Measurements from ENCODE around the gene TGFBR1. TPM values are rescaled to one million over a fixed set of nuclear protein-coding genes. Genes with fewer than 3 reads are reported as not detected.

Gene TGFBR1
- total RNA-seq, 4 donors from 2014 or later: 37.0 to 65.8 (median 48.8) TPM

DNA sequence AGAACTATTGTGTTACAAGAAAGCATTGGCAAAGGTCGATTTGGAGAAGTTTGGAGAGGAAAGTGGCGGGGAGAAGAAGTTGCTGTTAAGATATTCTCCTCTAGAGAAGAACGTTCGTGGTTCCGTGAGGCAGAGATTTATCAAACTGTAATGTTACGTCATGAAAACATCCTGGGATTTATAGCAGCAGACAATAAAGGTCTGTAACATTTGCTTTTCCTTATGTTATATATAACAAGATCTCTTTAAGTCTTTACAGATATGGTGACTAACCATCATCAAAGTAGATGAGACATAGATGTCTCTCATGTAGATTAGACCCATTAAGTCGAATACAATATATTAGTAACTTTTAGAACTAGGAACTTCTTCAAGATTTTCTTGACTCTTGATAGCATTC is 33.0 kb downstream of the TGFBR1 start:
- no peaks in the 10 kb centered on the region for H3K27me3 ChIP-seq
- no peaks in the 10 kb centered on the region for H3K9me3 ChIP-seq
- TF ChIP-seq POLR2AphosphoS5 (IDR thresholded peaks at IDR 0.05) (no peak), CTCF (IDR thresholded peaks at IDR 0.05) (no peak), EP300 (IDR thresholded peaks at IDR 0.05) (no peak), POLR2A (IDR thresholded peaks at IDR 0.05) (no peak)
- H3K4me3 ChIP-seq: no peak overlapping the region
- WGBS, 2 donors (ENCODE audit: low coverage in 1 of 2): 78 to 89% methylated on average over 7 of the region's 7 CpGs
- H3K36me3 ChIP-seq: peaks cover 0 to 27% of the 10 kb centered on the region in 2 donors
- peaks cover 0 to 39% (median 2%) of the 10 kb centered on the region in 3 donors for H3K4me1 ChIP-seq
- H3K27ac ChIP-seq: no peak overlapping the region
- ATAC-seq: no peak

- H3K27ac ChIP-seq: no peak overlapping the region
- H3K4me1 ChIP-seq: peaks cover 0 to 39% (median 2%) of the 10 kb centered on the region in 3 donors
- ATAC-seq: no peak
- H3K27me3 ChIP-seq: no peaks in the 10 kb centered on the region
- no peak overlapping the region for H3K4me3 ChIP-seq
- no peaks in the 10 kb centered on the region for H3K9me3 ChIP-seq
- 86 to 88% methylated on average over 6 to 7 of the region's 8 CpGs for WGBS, 2 donors (ENCODE audit: low coverage in 1 of 2)
- TF ChIP-seq EP300 (IDR thresholded peaks at IDR 0.05) (no peak), CTCF (IDR thresholded peaks at IDR 0.05) (no peak), POLR2AphosphoS5 (IDR thresholded peaks at IDR 0.05) (no peak), POLR2A (IDR thresholded peaks at IDR 0.05) (no peak)
- peaks cover 0 to 34% of the 10 kb centered on the region in 2 donors for H3K36me3 ChIP-seq
These were observed 33.7 kb downstream of the TGFBR1 start for GRCh38 chr9:99138424-99139284.

DNA sequence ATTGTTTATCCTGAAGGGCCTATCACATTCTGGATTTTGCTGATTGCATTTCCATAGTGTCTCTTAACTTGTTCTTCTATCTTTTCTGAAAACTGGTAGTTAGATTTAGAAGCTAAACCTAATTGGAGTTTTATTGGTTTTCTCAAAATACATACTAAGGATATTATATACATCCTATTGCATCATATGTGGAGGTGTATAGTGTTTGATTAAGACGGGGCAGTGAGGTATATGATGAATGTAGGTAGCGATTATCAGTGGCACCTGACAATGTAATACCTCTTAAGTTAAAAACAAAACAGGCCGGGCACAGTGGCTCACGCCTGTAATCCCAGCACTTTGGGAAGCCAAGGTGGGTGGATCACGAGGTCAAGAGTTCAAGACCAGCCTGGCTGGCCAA is 35.0 kb downstream of the TGFBR1 start:
- Histone ChIP-seq H3K36me3 (peaks cover 1 to 41% of the 10 kb centered on the region in 2 donors), H3K27ac (peak overlapping the region in 1 of 4 donors; percentile 40)
- 89 to 90% methylated on average over 4 to 5 of the region's 5 CpGs for WGBS, 2 donors (ENCODE audit: low coverage in 1 of 2)

DNA sequence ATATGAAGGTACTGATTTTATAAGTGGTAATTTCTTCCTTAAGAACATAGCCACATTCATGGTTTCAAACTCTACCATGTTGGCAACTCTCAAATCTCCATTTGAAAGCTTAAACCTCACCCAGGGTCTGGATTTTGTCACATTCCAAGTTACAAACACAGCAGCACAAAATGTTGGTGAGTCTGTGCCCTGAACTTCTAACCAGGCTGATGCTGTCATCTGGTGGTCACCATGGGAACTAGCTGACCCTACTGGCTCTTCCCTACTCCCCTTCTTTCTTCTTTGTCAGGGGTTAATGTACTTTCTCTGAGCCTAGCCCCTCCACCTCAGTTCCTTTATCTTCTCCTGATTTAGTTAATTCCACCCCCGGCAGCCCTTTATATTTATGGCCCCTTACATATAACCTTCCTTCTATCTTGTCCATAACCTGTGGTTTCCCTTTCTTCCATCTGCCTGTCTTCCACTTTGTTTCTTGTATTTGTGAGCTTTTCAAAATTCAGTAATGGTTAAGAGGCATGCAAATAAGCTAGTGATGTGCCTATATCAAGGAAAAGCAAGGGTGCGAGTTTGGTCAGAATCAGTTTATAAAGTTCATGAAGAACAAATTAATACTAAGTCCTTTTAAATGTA is 35.9 kb downstream of the TGFBR1 start:
- no peaks in the 10 kb centered on the region for H3K9me3 ChIP-seq
- 63 to 74% methylated on average over 2 of the region's 2 CpGs for WGBS, 2 donors (ENCODE audit: low coverage in 1 of 2)
- peak overlapping the region in 2 of 4 donors; percentile 34 to 40 for H3K27ac ChIP-seq
- peaks cover 4 to 51% of the 10 kb centered on the region in 2 donors for H3K36me3 ChIP-seq
- TF ChIP-seq POLR2AphosphoS5 (IDR thresholded peaks at IDR 0.05) (peak; percentile 36), CTCF (IDR thresholded peaks at IDR 0.05) (peak; percentile 76 to 92 (median 80)), EP300 (IDR thresholded peaks at IDR 0.05) (no peak), POLR2A (IDR thresholded peaks at IDR 0.05) (no peak)
- ATAC-seq: peak; percentile 60
- no peaks in the 10 kb centered on the region for H3K27me3 ChIP-seq
- no peak overlapping the region for H3K4me3 ChIP-seq
- H3K4me1 ChIP-seq: peaks cover 0 to 21% (median 2%) of the 10 kb centered on the region in 3 donors

More for the DNA sequence above, 35.0 kb downstream of the TGFBR1 start:
- Histone ChIP-seq H3K9me3 (no peaks in the 10 kb centered on the region), H3K27me3 (no peaks in the 10 kb centered on the region), H3K4me3 (no peak overlapping the region), H3K4me1 (peaks cover 0 to 31% (median 2%) of the 10 kb centered on the region in 3 donors)
- no peak for ATAC-seq
- TF ChIP-seq CTCF (IDR thresholded peaks at IDR 0.05) (no peak), EP300 (IDR thresholded peaks at IDR 0.05) (no peak)

All from gastroesophageal sphincter (tissue), 4 donors.